G401.6 (cell line): ENCODE results near the gene PRDM15.

Experiments
- FAIRE-seq: peaks from 2 replicates; lab custom pipeline; 2012; peaks lifted over from hg19 to GRCh38; lab: Jason Lieb, UNC

The PRDM15 gene

DNA sequence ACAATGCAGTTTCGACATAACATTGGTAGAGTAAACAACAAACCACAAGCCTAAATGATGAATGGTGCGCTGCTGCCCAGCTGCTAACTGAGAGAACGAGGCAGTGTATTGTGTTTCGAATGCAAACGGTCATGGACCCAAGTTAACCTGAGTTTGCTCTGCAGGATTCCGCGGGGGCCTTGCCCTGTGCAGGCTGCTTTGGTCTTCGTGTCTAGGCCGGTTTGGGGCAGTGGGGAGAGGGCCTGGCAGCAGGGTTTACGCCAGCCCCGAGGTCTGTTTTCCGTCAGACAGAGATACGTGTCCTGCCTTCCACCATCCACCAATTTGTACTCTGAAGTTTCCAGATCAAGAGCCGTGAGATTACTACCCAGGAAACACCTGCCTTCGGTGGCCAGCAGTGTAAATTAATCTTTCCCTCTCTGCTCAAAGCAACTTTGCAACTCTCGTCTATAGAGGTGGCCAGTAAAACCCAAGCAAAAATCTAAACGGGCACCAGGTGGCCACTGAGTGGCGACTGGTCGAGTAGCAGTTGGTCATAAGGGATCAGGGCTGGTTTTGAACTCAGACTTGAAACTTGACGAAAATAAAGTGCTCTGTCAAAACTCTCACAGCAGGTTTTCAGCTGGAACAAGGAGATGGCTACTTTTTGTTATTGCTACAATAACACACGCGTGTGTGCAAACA, 6.3 kb upstream of the PRDM15 start:
- FAIRE-seq: no peak

DNA sequence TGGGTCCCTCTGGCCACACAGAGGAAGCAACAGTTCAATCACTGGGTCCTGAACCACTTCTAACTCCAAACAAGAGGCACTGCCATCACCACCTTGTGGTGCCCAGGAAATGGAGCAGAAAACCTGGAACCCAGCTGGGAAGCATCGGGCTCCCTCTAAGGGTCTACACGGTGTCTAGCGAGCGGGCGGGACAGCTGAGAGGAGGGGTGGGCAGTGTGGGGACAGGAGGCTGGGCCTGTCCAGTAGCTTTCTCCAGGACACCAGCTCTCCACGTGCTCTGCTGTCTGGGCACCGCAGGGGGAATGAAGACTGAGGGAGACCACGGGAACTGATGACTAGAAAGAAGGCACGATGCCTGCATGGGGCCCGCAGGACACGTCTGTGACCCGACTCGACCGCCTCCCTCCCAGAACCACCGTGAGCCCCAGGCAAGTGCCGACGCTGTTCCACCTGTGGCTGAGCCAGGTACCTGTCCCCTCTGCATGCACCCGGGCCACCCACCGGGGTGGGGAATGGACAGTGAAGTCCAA, 5.4 kb upstream of the PRDM15 start:
- no peak for FAIRE-seq

DNA sequence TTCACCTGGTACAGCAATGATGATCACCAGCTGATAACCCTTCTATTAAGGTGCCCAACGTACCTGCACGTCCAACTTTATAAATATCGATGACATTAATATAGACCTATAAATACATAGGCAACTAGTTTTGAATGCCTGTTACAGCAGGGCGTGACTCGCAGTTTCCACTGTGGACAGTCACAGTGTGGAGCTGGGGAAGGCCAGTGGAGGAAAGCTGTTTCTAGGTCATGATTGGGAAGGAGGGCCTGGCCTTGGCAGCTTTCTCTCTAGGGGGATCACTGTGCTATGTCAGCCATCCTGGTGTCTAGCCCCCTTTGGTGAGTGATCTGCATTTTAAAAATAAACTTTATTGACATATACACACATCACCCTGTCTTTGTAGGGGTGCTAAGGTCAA, 4.4 kb upstream of the PRDM15 start:
- no peak for FAIRE-seq

DNA sequence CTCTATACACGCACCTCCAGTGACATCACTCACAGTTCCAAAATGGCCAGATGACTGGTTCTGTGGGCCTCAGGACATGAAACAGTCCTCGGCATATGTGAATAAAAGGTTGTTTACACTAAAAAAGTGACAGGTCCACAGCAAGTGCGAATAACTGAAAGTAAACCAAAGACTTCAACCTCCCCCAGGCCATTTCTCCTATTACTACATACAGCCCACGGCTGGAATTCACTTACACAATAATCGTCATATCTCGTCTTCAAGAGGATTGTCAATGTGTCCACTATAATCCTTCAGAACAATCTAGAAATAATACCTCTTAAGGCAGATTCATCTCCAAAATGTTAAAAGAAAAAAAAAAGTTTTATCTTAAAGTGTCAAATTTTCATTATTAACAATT, 1.9 kb upstream of the PRDM15 start:
- no peak for FAIRE-seq

DNA sequence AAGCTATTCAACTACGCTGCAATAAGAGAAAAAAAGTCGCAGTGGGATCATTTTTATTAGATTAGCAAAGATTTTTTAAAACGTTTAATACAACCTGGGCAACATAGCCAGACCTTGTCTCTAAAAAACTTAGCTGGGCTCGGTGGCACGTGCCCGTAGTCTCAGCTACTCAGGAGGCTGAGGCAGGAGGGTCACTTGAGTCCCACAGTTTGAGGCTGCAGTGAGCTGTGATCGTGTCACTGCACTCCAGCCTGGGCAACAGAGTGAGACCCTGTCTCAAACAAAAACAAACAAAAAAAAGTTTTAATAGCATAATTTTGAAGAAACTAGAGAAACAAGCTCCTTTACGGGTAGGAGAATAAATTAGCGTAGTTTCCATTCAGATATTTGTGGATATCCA, 1.0 kb upstream of the PRDM15 start:
- no peak for FAIRE-seq

DNA sequence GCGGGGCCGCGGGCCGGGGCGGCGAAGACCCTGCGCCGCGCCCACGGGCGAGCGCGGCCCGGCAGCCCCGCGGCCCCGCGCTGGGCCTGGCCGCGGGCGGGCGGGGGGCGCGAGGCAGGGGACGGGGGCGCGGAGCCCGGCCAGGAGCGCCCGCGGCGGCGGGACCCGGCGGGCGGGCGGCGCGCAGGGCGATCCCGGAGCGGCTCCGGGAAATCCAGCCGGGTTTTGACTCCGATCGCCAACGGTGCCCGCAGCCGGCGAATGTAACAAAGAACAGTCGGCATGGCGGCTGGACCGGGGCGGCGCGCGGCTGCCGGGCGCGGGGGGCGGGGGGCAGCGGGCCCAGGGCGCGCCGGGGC, 334 bp downstream of the PRDM15 start:
- FAIRE-seq: no peak

DNA sequence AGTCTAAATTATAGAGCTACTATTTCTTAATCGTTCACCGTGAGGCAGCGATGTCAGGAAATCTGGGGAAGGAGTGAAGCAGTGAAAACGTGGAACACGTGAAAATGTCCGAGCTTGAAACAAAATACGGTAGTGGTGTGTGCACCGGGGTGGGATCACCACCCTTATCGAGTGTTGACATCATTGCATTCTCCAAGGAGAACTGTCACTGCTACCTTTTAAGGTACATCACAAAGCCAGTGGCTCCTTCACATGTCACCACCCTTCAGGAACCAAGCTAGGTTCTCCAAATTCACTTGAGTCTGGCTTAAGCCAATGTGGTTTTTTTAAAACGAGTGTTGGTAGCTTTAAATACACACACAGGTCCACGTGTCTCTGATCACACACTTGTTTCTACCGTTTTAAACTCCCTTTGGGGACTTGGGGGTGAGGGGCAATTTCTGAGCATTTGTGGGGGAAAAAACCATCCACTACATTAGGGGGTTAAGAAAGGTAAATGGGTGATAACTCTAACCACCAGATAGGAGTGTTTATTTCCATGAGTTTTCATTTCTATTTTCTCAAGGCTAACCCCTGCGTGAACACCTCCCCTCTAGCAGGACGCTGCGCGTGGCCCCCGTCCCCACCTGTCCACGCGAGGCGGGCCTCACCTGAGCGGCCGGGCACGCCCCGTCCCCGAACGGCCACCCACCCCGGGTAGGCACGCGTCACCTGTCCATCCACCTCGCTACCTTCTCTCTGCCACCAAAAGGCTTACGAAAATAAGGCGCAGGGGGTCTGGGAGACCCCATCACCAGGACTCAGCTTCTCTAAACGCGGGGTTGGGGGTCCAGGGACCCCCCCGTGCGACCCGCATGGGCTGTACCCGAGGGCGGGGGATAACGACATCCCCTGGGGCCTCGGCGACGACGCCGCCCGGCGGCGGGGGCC, 978 bp downstream of the PRDM15 start:
- FAIRE-seq: no peak

DNA sequence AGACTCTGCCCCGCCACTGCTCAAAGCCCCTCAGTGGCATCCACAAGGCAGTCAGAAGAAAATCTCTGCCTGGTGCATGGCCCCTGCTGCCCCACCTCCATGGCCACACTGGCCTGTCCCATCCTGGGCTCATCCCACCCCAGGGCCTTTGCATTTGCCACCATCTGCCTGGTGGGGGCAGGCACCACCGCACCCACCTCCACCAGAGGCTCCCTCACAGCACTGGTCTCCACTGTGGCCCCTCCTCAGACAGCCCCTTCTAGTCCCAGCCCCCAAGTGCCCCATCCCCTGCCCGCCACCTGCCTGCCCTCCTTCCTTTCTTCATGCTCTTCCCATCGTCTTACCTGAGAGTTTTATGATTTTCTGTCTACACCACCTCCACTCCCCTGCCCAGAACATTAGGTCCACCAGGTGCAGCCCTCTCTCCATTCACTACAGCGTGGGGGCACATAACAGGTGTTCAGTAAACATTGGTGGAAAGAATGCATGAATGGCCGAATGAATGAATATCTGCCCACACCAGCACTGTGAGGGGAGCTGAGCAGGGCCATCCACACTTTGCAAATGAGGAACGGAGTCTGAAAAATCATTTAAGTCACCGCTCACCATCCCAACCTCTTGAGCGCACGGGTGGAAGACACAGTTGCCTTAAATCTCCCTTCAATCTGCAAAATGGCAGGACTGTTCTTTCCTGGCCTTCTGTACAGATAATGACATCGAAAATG, 2.1 kb downstream of the PRDM15 start:
- FAIRE-seq: no peak

DNA sequence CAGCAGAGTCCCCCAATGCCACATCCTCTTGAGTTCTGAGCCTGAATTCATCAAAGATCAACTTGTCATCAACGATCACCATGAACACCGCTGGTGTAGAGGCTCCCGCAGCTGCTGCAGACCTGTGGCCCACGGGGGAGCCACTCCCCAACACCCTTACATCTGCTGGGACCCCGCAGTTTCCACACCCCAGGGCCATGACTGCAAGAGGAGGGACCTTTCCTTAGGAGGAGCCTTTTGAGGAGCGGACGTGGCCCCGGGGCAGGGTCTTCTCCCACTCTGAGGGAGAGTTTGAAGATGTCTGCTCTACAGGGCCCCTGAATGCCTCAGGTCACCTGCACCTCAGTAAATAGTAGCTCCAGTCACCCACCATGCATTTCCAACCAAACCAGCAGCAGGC, 2.7 kb downstream of the PRDM15 start:
- FAIRE-seq: no peak

DNA sequence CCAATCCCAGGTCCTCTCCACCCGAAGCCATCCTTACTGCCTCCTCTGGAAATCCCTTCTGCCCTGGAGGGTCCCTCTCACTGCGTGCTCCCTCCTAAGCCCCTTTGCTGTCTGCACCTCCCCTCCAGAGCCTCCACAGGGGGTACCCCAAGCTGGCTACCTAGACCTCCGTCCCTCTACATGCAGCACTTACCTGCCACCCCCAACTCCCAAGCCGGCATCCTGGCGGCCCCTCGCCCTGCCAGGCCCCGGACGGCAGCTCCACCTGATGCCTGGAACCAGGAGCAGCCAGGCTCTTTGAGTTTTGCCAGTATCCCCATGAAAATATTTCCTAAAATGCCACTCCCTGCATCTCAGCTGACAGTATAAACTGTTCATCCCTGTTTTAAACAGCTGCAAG, 4.1 kb downstream of the PRDM15 start:
- FAIRE-seq: no peak

DNA sequence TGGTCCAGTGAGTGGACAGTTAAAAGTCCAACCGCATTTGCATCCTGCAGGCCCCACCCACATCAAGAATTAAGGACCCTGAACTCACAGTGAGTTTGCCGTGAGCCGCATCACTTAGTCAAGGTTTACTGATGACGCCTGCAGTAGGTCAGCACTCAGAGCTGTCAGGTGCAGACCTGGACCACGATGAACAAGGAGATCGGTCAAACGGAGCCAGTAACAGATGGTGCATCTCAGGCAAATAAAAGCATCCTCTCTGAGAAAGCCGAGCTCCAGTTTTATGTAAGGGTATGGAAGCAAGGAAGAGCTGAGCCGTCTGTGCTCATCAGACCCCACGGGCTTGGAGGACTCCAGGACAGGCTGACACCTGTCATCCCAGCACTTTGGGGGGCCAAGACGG, 4.5 kb downstream of the PRDM15 start:
- no peak for FAIRE-seq

DNA sequence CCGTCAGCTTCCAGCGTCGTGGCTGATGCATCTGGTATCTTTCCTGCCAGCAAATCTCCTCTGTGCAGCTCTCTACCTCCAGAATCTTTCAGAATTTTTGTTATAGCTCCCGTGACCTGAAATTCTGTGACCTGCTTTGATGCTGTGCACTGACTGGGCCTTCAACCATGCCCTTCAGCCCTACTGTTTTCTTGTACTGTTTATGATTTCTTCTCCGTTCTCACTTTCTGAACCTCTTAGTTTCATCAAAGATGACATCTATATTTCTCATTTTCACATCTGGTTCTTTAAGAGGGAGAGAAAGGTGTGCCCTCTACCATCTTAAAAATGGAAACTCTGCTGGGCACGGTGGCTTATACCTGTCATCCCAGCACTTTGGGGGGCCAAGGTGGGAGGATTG, 5.7 kb downstream of the PRDM15 start:
- FAIRE-seq: no peak

DNA sequence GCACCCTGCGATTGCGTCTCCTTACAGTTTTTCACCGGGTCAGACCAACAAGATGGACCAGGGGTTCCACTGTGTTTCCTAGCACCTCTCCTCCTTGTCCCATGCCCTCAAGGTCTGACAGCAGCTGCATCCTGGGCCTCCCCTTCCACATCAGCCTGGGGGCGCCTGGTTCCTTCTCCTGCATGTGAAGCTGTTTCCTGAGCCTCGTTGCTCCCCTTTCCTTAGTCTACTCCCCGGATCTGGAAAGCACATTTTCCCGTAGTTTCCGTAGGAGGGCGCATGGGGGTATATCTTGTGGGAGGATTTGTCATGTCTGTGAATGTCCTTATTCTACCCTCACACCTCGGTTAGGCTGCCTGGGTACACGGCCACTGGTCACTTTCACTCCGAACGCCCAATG, 6.1 kb downstream of the PRDM15 start:
- FAIRE-seq: no peak

DNA sequence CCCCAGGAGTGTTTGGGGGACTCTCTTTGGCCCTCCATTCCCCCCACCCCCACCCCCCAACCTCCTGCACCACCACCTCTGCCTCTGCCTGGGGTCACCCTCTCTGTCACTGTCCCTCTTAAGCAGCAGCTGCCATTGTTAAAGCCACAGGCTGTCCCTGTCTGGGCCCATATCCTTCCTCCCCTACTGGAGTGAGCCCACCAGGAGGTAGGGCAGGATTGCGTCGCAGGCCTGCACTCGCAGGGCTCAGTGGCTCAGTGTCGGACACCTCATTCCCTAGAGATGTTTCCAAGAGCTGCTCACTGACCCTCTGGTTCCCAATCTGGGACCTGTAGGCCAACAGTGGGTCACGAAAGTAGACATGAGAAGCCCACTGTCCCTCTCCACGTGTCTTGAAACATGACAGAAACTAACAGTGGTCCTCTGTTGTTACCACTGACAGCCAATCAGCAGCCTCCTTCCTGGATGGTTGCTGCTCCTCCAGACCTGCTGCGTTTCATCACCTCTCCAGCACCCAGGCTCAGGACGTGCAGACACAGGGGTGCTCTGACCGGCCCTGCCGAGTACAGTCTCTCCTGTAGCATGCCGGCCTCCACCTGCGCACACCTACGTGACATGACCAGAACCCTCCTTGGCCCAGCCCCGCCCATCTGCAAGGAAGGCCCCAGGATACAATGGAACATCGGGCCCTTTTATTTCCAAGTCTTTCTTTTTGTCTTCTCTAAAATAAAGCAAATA, 7.7 kb downstream of the PRDM15 start:
- no peak for FAIRE-seq

DNA sequence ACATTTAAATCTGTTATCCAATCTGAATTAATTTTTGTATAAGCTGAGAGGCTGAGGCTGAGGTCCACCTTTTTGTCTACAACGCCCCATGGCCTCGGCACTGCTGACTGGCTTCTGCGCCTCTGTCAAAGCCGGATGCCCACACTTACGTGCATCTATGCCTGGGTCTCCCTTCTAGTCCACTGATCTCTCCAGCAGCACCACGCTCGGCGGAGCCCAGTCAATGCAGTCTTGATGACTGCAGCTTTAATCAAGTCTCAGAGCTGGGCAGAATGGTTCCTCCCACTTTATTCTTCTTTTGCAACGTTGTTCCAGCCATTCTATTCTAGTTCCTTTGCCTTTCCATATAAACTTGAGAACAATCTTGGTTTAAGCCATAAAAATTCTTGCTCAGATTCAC, 9.4 kb downstream of the PRDM15 start:
- no peak for FAIRE-seq

DNA sequence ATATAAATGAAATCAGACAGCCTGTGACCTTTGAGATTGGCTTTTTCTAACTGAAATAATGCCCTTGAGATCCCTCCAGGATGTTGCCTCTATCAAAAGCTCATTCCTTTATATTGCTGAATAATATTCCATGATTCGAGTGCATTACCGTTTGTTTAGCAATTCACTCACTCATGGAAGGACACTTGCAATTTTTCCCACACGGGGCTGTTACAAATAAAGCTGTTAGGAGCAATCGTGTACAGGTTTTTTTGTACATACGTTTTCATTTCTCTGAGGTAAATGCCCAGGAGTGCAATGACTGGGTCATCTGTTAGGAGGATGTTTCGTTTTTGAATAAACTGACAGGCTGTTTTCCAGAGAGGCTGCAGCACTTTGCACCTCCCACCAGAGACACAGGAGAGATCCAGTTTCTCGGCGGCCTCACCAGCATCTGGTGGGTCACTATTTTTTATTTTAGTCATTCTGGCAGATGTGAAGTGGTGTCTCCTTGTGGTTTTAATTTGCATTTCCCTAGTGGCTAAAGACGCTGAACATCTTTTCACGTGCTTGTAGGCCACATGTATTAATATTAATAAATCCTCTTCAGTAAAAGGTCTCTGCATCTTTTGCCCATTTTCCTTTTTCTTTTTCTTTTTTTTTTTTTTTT, 11.0 kb downstream of the PRDM15 start:
- no peak for FAIRE-seq

DNA sequence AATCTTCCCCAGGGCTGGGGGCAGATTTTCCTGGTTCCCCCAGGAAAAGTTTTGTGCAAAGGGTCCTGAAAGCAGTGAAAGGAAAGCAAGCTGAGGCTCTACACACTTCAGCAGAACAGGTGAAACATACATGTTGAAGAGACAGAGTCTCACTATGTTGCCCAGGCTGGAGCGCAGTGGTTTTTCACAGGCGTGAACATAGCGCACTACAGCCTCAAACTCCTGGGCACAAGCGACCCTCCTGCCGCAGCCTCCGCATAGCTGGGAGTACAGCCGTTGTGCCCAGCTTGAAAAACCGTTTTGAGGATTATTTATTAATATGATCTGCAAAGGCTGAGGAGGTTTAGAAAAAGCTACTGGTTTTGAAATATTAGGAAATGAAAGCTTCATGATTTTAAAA, 11.8 kb downstream of the PRDM15 start:
- no peak for FAIRE-seq

DNA sequence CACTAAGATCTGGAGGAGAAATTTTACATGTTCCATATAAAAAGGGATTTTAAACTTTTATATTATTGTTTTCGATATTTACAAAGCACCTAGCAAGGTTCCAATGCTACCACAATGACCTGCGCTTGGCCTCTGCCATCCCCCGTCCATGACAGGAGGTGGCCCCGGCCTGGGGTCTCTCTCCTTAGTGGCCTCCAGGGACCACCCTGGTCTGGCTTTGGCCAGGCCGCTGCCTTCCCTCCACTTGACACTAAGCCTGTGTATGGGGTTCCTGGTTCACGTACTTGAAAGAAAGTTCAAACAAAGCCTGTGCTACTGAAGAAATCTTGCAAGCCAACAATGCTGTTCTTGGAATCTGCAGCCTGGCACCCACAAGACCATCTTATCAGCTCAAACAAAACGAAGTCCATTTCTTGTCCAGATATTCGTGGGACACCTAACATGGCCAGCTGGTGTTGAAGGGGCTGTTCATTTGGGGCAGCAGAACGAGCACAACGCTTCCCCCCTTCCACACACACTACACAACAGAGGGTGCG, 12.8 kb downstream of the PRDM15 start:
- FAIRE-seq: no peak

DNA sequence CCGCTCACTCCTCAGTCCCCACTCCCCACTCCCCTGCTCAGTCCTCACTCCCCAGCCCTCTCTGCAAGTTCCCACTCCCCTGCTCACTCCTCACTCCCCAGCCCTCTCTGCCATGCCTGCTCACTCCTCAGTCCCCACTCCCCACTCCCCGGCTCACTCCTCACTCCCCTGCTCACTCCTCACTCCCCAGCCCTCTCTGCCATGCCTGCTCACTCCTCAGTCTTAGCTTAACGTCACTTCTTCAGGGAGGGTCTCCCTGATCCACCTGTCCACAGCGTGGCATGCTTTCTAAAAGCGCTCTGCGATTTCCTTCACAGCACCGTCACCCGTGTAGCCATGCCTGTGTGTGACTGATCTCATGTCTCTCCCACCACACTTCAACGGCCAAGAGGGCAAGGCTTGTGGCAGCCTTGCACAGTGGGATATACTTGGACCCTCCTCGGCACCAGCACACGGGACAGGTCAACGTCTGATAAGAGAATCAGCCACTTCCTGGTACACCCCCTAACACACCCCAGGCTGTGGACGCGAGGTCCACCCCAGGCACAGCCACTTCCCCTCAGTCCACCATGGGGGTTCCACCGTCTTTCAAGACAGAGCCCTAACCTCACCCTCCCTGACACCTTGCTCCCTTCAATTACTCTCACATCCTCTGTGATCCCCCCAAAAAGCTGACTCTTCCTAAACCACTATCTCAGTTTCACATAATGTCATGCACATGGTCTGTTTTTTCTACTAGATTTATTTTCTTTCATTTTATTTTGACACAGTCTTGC, 14.0 kb downstream of the PRDM15 start:
- no peak for FAIRE-seq

DNA sequence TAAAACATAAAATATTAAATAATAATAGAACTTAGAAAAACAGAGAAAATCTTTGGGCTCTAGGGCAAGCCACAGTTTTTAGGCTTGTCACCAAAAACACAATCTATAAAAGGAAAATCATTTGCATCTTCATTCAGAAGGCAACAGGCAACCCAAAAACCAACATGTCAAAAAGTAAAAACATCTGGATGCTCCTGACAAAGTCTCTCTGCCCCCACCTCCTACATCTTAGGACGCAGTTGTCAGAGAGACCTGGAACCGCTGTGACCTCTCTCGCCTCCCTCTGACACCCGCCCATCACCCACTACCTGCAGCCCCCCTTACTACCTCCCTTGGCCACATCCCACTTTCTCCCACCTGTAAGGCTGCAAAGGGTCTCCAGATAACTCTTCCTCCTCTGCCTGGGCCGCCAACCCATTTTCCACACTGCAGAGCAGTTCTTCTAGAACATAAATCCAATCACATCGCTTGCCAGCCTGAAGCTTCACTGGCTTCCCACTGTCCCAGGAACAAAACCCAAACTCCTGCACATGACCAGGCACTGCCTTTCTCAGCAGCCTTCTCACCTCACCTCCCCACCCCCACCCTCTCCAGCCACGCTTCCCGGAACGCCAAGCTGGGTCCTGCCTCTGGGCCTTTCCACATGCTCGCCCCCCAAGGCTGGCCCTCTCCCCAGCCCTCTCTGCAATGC, 14.7 kb downstream of the PRDM15 start:
- no peak for FAIRE-seq
